ENCODE results near the gene TOX2. TPM values are rescaled to one million over a fixed set of nuclear protein-coding genes. Genes with fewer than 3 reads are reported as not detected.

The TOX2 gene
- total RNA-seq, 4 donors from 2014 or later = 0.40 to 3.0 (median 1.6) TPM

DNA sequence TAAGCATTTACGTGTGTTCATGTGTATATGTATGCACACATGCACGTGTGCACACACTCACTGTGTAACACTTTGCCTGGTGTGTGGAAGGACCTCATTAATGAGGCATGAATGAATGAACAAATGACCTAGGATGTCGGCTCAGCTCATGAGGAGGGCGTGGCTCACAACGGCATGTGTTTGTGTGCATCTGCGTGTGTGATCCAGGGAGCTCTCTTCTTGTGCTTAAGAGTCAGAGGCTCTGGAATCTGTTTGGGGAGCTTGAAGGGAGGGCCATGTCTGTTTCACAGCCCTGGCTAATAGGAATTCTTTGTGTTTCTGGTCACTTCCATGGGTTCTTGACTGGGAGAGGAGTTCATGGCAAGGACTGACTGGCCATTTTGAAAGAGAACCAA lies 32.7 kb downstream of the TOX2 start:
- WGBS = 73% methylated on average over 6 of the region's 6 CpGs
- H3K27me3 ChIP-seq = peaks cover 7% of the 10 kb centered on the region
- H3K27ac ChIP-seq = no peak overlapping the region
- DNase-seq (ENCODE audit: low spot score in 2 of 2) = no peak
- TF ChIP-seq POLR2AphosphoS5 (IDR thresholded peaks at IDR 0.05) (no peak), EP300 (IDR thresholded peaks at IDR 0.05) (no peak), POLR2A (IDR thresholded peaks at IDR 0.05) (no peak)
- TF ChIP-seq, protein P1, sequence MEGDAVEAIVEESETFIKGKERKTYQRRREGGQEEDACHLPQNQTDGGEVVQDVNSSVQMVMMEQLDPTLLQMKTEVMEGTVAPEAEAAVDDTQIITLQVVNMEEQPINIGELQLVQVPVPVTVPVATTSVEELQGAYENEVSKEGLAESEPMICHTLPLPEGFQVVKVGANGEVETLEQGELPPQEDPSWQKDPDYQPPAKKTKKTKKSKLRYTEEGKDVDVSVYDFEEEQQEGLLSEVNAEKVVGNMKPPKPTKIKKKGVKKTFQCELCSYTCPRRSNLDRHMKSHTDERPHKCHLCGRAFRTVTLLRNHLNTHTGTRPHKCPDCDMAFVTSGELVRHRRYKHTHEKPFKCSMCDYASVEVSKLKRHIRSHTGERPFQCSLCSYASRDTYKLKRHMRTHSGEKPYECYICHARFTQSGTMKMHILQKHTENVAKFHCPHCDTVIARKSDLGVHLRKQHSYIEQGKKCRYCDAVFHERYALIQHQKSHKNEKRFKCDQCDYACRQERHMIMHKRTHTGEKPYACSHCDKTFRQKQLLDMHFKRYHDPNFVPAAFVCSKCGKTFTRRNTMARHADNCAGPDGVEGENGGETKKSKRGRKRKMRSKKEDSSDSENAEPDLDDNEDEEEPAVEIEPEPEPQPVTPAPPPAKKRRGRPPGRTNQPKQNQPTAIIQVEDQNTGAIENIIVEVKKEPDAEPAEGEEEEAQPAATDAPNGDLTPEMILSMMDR (IDR thresholded peaks at IDR 0.05) = no peak
- H3K4me1 ChIP-seq = peaks cover 9% of the 10 kb centered on the region
- no peaks in the 10 kb centered on the region for H3K9me3 ChIP-seq
- H3K36me3 ChIP-seq = no peaks in the 10 kb centered on the region
- no peak overlapping the region for H3K4me3 ChIP-seq

DNA sequence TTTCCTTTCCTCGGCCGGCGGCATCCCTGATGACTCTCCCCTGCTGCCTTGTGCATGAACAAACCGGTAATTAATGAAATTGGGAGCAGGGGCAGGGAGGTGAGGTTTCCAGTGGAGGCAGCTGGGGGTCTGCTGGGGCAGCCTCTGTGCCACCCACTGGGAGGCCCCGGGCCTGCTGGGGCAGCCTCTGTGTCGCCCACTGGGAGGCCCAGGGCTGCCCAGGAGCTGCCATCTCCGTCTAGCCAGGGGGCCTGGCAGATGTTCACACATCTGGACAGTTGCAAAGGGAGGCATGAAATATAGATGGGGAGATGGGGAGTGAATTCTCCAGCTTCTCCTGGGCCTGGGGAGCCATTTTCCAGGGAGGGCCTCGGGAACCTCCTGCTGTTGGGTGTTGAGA lies 33.8 kb downstream of the TOX2 start:
- no peaks in the 10 kb centered on the region for H3K4me1 ChIP-seq

DNA sequence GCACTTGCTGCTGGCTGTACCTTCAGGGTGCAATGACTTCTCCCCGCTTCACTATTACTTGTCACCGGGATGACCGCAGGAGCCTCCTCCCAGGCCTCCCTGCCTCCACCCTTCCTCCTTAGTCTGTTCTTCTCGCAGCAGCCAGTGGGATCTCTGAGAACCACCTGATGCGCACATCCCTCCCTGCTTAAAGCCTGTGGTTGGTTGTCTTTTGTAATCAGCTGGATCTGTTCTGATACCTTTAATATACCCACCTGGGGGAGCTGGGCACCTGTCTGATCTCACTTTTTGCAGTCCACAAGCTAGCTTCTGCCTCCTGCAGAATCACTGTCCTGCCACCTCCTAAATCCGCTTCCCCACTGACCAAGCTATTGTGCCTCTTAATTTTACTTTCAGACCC lies 34.6 kb downstream of the TOX2 start:
- Histone ChIP-seq H3K9me3 (no peaks in the 10 kb centered on the region), H3K36me3 (no peaks in the 10 kb centered on the region), H3K27ac (no peak overlapping the region), H3K4me3 (no peak overlapping the region), H3K4me1 (no peaks in the 10 kb centered on the region), H3K27me3 (peaks cover 7% of the 10 kb centered on the region)
- WGBS = 96% methylated on average over 6 of the region's 6 CpGs
- TF ChIP-seq EP300 (IDR thresholded peaks at IDR 0.05) = no peak
- TF ChIP-seq, protein P1 (IDR thresholded peaks at IDR 0.05) = no peak
- no peak for TF ChIP-seq POLR2A (IDR thresholded peaks at IDR 0.05)
- TF ChIP-seq POLR2AphosphoS5 (IDR thresholded peaks at IDR 0.05) = no peak
- no peak for DNase-seq (ENCODE audit: low spot score in 2 of 2)

More for the DNA sequence above, 33.8 kb downstream of the TOX2 start:
- Histone ChIP-seq H3K27ac (no peak overlapping the region), H3K4me3 (no peak overlapping the region), H3K27me3 (peaks cover 7% of the 10 kb centered on the region), H3K9me3 (no peaks in the 10 kb centered on the region), H3K36me3 (no peaks in the 10 kb centered on the region)
- 100% methylated on average over 4 of the region's 8 CpGs for WGBS
- TF ChIP-seq POLR2A (IDR thresholded peaks at IDR 0.05) = no peak
- TF ChIP-seq EP300 (IDR thresholded peaks at IDR 0.05) = no peak
- no peak for TF ChIP-seq POLR2AphosphoS5 (IDR thresholded peaks at IDR 0.05)
- TF ChIP-seq, protein P1 (IDR thresholded peaks at IDR 0.05) = no peak
- DNase-seq (ENCODE audit: low spot score in 2 of 2) = no peak

DNA sequence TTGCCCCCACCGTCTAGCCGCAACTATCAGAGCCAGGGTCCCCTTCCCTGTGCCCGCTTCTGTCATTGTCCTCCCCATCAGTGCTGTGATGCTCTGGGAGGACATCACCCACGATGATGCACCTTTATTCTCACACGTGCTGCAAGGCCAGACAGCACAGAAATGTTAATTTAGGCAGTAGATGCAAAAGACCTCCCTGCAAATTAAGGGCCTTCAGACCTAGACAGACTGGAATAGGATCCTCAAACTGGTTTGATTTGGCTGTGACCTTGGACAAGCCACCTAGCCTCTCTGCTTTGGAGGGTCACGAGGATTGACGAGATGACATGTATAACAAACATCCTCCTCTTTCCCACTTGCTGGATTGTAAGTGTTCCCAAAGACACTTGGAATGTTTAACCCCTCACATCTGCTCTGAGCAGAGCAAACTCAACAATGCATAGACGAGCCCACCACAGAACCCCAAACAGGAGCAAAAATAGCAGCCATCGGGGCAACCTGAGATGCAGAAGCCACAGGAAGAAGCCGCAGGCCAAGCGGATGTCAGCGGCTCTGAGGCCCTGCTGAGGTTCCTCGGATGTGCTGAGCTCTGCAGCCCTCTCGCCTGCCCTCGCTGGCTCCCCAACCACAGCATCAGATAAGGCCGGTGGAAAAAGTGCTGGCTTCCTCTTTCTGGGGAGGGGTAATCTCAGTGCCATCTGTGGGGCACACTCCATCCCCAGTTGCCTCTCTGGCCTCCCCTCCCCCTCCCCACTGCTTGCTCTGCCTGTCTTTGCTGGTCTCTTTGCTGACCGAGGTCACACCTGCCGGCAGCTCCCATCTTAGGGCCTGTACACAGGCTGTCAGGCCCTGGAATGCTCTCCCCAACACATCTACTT lies 35.3 kb downstream of the TOX2 start:
- no peak for DNase-seq (ENCODE audit: low spot score in 2 of 2)
- Histone ChIP-seq H3K9me3 (no peaks in the 10 kb centered on the region), H3K27me3 (peaks cover 7% of the 10 kb centered on the region), H3K27ac (no peak overlapping the region), H3K36me3 (no peaks in the 10 kb centered on the region), H3K4me3 (no peak overlapping the region), H3K4me1 (peaks cover 7% of the 10 kb centered on the region)
- TF ChIP-seq, protein P1 (IDR thresholded peaks at IDR 0.05) = no peak
- TF ChIP-seq EP300 (IDR thresholded peaks at IDR 0.05) = no peak
- TF ChIP-seq POLR2AphosphoS5 (IDR thresholded peaks at IDR 0.05) = no peak
- no peak for TF ChIP-seq POLR2A (IDR thresholded peaks at IDR 0.05)
- WGBS = 69% methylated on average over 18 of the region's 18 CpGs

DNA sequence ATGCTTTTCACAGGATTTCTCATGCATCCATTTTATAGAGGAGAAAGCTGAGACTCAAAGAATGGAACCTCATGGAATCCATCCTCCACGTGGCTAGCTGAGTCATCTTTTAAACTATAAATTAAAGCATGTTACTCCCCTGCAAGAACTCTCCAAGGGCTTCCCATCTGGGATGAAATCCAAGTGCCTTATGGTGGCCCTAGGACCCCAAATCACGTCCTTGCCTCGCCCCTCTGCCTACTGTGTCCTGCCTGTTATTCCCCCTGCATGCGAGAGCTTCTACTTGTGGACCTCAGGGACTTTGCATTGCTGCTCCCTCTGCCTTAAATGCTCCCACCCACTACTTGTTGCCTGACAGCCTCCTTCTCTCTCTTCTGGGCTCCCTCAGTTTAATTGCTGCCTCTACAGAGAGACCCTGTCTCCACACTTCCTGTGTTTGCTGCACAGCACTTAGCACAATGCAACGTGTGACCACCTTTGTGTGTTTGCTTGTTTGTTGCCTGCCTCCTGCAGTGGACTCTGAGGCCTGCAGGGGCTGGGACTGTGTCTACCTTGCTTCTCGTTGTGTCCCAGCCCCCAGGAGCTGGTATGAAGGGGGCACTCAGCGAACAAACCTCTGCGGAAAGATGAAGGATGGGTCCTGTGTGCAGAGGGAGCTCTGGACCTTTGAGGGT lies 39.4 kb downstream of the TOX2 start:
- H3K27me3 ChIP-seq = peaks cover 5% of the 10 kb centered on the region
- no peak for DNase-seq (ENCODE audit: low spot score in 2 of 2)
- H3K4me1 ChIP-seq = peaks cover 27% of the 10 kb centered on the region
- H3K9me3 ChIP-seq = no peaks in the 10 kb centered on the region
- no peak overlapping the region for H3K27ac ChIP-seq
- no peaks in the 10 kb centered on the region for H3K36me3 ChIP-seq
- H3K4me3 ChIP-seq = no peak overlapping the region
- WGBS = 83% methylated on average over 8 of the region's 8 CpGs
- TF ChIP-seq, protein P1 (IDR thresholded peaks at IDR 0.05) = no peak
- no peak for TF ChIP-seq POLR2AphosphoS5 (IDR thresholded peaks at IDR 0.05)
- no peak for TF ChIP-seq POLR2A (IDR thresholded peaks at IDR 0.05)
- TF ChIP-seq EP300 (IDR thresholded peaks at IDR 0.05) = no peak
